PC-3 (cell line): ENCODE measurements around the gene KRTAP10-9. TPM values are rescaled to one million over a fixed set of nuclear protein-coding genes. Genes with fewer than 3 reads are reported as not detected.
"Not testable (repeated sequence)": the region's sequence is repeated elsewhere in the genome, so short reads cannot be mapped to it uniquely, and the experiment has no call there.

Source experiments
- ATAC-seq: fragments of 200-7000 bp; cut with Tn5 transposase; 2 replicates; pipeline ENCODE4 v1.9.1; 2020; ENCODE audit warnings: mild to moderate bottlenecking, moderate library complexity
- BruUV-seq: library from RNA; stranded (reverse); fragments of 400-500 nt; replicated peaks from 2 replicates; lab custom pipeline; 2021; lab: Mats Ljungman, UMichigan
- CTCF ChIA-PET: fragments of 300-600 bp; sonication (Branson Sonifier 250); formaldehyde crosslinking; loops from one replicate; lab custom pipeline; 2022; ENCODE audit warnings: antibody characterized with exemption; lab: Charles Lee
- POLR2A ChIA-PET: fragments of 300-600 bp; sonication (Branson Sonifier 250); formaldehyde crosslinking; loops from one replicate; lab custom pipeline; 2022; ENCODE audit warnings: antibody characterized with exemption; ENCODE audit not compliant: unreplicated experiment; lab: Charles Lee
- DNase-seq: peaks from one replicate; pipeline ENCODE4 v3.0.0-alpha.2; 2015
- H2AFZ ChIP-seq: fragments of 300-600 bp; sonication (generic); 2 replicates; pipeline ENCODE4 v1.6.0; 2016; ENCODE audit warnings: antibody characterized with exemption, low read length
- H3F3A ChIP-seq: fragments of 300-600 bp; sonication (generic); one replicate; pipeline ENCODE4 v1.6.0; 2017; ENCODE audit warnings: antibody characterized with exemption, low read length, control low read depth, mild to moderate bottlenecking; ENCODE audit not compliant: unreplicated experiment
- H3K27ac ChIP-seq: fragments of 300-600 bp; sonication (generic); 2 replicates; pipeline ENCODE4 v1.5.1; 2016; ENCODE audit warnings: mild to moderate bottlenecking, low read length
- H3K27me3 ChIP-seq: fragments of 300-600 bp; sonication (generic); 2 replicates; pipeline ENCODE4 v1.6.1; 2016; ENCODE audit warnings: low read length, mixed read lengths
- H3K36me3 ChIP-seq: fragments of 300-600 bp; sonication (generic); 2 replicates; pipeline ENCODE4 v1.6.1; 2016; ENCODE audit warnings: low read depth, mixed run types, low read length, mixed read lengths
- H3K4me1 ChIP-seq: fragments of 300-600 bp; sonication (generic); 2 replicates; pipeline ENCODE4 v1.5.1; 2016; ENCODE audit warnings: low read length; ENCODE audit not compliant: insufficient read depth
- H3K4me2 ChIP-seq: fragments of 300-600 bp; sonication (generic); 2 replicates; pipeline ENCODE4 v1.6.0; 2016; ENCODE audit warnings: low read length
- H3K4me3 ChIP-seq: fragments of 300-600 bp; sonication (generic); 2 replicates; pipeline ENCODE4 v1.5.1; 2016; ENCODE audit warnings: mild to moderate bottlenecking, low read length, mixed read lengths
- H3K79me2 ChIP-seq: fragments of 300-600 bp; sonication (generic); 2 replicates; pipeline ENCODE4 v1.6.1; 2017; ENCODE audit warnings: low read length, mixed read lengths
- H3K9ac ChIP-seq: fragments of 300-600 bp; sonication (generic); 2 replicates; pipeline ENCODE4 v1.6.0; 2016; ENCODE audit warnings: mild to moderate bottlenecking, low read length
- H3K9me2 ChIP-seq: fragments of 300-600 bp; sonication (generic); replicated peaks from 2 replicates; pipeline ENCODE4 v1.6.1; 2016; ENCODE audit warnings: mixed run types, low read length, mixed read lengths
- H3K9me3 ChIP-seq: fragments of 300-600 bp; sonication (generic); 2 replicates; pipeline ENCODE4 v1.6.1; 2016; ENCODE audit warnings: low read length, mixed read lengths
- H4K20me1 ChIP-seq: fragments of 300-600 bp; sonication (generic); 2 replicates; pipeline ENCODE4 v1.6.1; 2016; ENCODE audit warnings: low read length, mixed read lengths
- CTCF ChIP-seq: fragments of 300-600 bp; sonication (generic); conservative IDR thresholded peaks from 2 replicates; pipeline ENCODE4 v1.5.1; 2017; ENCODE audit warnings: antibody characterized with exemption, low read depth, mild to moderate bottlenecking, low read length
- EZH2 ChIP-seq: fragments of 300-600 bp; sonication (generic); IDR thresholded peaks from one replicate; pipeline ENCODE4 v1.6.1; 2017; ENCODE audit warnings: antibody characterized with exemption, mild to moderate bottlenecking, low read length; ENCODE audit not compliant: unreplicated experiment
- EZH2phosphoT487 ChIP-seq: fragments of 300-600 bp; sonication (generic); IDR thresholded peaks from 2 replicates; pipeline ENCODE4 v1.6.1; 2018; ENCODE audit warnings: mild to moderate bottlenecking, antibody characterized with exemption, low read length, borderline replicate concordance
- intact Hi-C: fragments of 100-400 bp; cut with micrococcal nuclease; formaldehyde crosslinking; loops from 2 replicates; pipeline ENCODE4 v1.9.0; 2023
- total RNA-seq: library from RNA; depleted of rRNA; stranded (reverse); fragments of >200 nt; gene quantifications from 2 replicates; pipeline ENCODE4 v1.2.3, GENCODE V29; 2014

Gene KRTAP10-9
- total RNA-seq, 1 experiment from 2014 or later, result not detected

DNA sequence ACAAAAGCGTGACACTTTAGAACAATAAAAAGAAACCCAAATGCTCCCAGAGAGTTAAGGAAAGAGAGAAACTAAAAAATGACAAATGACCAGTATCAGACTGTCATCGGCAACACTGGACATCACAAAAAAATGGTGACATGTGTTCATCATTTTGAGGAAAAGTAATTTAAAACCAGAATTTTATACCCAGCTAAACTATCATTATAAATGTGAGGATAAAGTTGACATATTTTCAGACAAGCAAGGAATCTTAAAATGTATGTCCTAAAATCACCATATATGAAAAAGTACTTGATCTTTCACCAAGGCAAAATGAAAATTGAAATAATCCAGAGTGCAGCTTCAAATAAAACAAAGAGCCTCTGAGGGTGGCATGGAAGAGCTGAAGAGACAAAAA, 18.0 kb downstream of the KRTAP10-9 start:
- no peaks in the 10 kb centered on the region for H3K36me3 ChIP-seq
- TF ChIP-seq CTCF, result no peak
- no peaks in the 10 kb centered on the region for H3K9me3 ChIP-seq
- H3K9me2 ChIP-seq, result no peaks in the 10 kb centered on the region
- no peak overlapping the region for H3K9ac ChIP-seq
- H3K4me1 ChIP-seq, result no peaks in the 10 kb centered on the region
- H2AFZ ChIP-seq, result no peak overlapping the region
- H3K79me2 ChIP-seq, result no peaks in the 10 kb centered on the region
- ChIA-PET CTCF (no interaction called here), POLR2A (interaction anchor here (0.5 kb wide), 1 partner anchor 141 kb away, joined by 7 read pairs; no protein-coding TSS in a partner anchor)
- H3K27me3 ChIP-seq, result no peaks in the 10 kb centered on the region
- H3K4me2 ChIP-seq, result no peak overlapping the region
- H3F3A ChIP-seq, result no peaks in the 10 kb centered on the region
- DNase-seq (no peak), ATAC-seq (no peak)
- no peak overlapping the region for H3K4me3 ChIP-seq
- intact Hi-C loops, result no loop called here
- no peak overlapping the region for H3K27ac ChIP-seq
- H4K20me1 ChIP-seq, result no peaks in the 10 kb centered on the region
- no TSS peak for BruUV-seq

DNA sequence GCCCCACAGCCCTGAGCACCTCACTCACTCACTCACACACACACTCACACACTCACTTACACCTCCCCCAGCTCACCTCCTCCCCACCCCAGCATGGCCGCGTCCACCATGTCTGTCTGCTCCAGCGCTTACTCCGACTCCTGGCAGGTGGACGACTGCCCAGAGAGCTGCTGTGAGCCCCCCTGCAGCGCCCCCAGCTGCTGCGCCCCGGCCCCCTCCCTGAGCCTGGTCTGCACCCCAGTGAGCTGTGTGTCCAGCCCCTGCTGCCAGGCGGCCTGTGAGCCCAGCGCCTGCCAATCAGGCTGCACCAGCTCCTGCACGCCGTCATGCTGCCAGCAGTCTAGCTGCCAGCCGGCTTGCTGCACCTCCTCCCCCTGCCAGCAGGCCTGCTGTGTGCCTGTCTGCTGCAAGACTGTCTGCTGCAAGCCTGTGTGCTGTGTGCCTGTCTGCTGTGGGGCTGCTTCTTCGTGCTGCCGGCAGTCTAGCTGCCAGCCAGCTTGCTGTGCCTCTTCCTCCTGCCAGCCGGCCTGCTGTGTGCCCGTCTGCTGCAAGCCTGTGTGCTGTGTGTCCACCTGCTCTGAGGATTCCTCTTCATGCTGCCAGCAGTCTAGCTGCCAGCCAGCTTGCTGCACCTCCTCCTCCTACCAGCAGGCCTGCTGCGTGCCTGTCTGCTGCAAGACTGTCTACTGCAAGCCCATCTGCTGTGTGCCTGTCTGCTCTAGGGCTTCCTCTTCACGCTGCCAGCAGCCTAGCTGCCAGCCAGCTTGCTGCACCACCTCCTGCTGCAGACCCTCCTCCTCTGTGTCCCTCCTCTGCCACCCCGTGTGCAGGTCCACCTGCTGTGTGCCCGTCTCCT, 19.7 kb downstream of the KRTAP10-9 start, which contains the start of gene KRTAP10-11:
Gene KRTAP10-11 (plus strand): TSS at position 49 of the 856 bp plus-strand sequence. CDS start 45 bp downstream, at position 94.
- H3K79me2 ChIP-seq, H3K9ac ChIP-seq, H3K27ac ChIP-seq, POLR2A ChIA-PET, H2AFZ ChIP-seq, ATAC-seq, H3K4me2 ChIP-seq, H3K4me3 ChIP-seq, H3K9me3 ChIP-seq, H4K20me1 ChIP-seq, H3F3A ChIP-seq, CTCF ChIA-PET, BruUV-seq, H3K36me3 ChIP-seq, H3K27me3 ChIP-seq, H3K4me1 ChIP-seq, DNase-seq, intact Hi-C loops, H3K9me2 ChIP-seq: not testable (repeated sequence)

- Histone ChIP-seq H3K27me3 (no peaks in the 10 kb centered on the region), H3K9me2 (no peaks in the 10 kb centered on the region), H3K9me3 (no peaks in the 10 kb centered on the region), H3K9ac (no peak overlapping the region), H3K36me3 (no peaks in the 10 kb centered on the region), H3K4me3 (no peak overlapping the region), H3K4me2 (no peak overlapping the region), H3K79me2 (no peaks in the 10 kb centered on the region), H2AFZ (no peak overlapping the region), H3F3A (no peaks in the 10 kb centered on the region), H4K20me1 (no peaks in the 10 kb centered on the region), H3K27ac (no peak overlapping the region), H3K4me1 (no peaks in the 10 kb centered on the region)
- intact Hi-C loops, result no loop called here
- TF ChIP-seq EZH2 (no peak), EZH2phosphoT487 (no peak), CTCF (no peak)
- ATAC-seq (no peak), DNase-seq (no peak)
- no TSS peak for BruUV-seq
- ChIA-PET POLR2A (no interaction called here), CTCF (no interaction called here)
Measured at GRCh38 chr21:44647222-44647552, 20.3 kb downstream of the KRTAP10-9 start.
